ENCODE results near the gene DPH6. TPM values are rescaled to one million over a fixed set of nuclear protein-coding genes. Genes with fewer than 3 reads are reported as not detected.
"Not testable (repeated sequence)": the region's sequence is repeated elsewhere in the genome, so short reads cannot be mapped to it uniquely, and the experiment has no call there.

The DPH6 gene
- total RNA-seq, 1 donor from 2014 or later = 15.0 TPM

DNA sequence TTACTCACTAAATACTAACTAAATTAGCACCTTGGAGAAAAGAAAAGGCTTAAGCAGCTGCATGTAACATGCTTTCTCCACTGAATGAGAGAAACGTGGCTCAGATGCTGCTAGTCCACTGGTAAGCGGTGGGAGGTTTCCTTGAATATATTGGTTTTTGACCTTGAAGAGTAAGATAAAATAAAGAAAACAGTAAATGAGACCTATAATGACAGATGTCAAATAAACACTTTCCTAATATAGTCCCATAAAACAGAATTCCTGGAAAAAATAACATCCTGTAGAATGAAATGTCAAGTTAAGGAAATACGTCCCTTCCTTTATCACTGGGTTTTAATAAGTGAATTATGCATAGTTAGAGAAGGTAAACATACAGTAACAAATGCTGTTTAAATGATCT is 215.0 kb downstream of the DPH6 start:
- no peak for DNase-seq (ENCODE audit: low spot score)

DNA sequence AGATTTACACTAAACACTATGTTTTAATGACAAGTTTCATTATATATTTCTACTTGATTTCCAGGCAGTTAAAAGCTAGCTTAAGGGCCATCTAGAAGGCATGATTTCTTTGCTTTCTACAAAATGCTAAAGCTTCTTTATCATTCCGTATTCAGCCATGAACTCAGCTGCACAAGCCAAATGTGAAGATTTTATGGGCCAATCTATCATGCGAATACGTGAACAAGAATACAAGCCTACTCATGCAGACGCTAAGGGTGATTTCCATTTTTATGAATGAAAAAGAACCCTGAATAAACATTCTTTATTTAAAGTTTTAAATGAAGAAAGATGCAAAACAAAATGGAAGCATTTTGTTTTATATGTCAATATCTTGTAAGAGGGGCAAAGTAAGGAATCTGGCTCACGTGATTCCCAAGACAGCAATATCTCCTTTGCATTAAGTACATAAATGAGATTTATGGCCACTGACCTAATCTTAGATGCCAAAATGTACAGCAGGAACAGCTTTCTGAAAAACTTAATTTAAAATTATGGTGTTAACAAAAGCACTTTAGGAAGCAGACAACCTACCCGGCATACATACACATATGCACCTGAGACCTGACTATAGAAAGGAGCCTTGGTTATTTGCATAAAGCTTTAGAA is 215.8 kb downstream of the DPH6 start:
- DNase-seq (ENCODE audit: low spot score) = no peak

DNA sequence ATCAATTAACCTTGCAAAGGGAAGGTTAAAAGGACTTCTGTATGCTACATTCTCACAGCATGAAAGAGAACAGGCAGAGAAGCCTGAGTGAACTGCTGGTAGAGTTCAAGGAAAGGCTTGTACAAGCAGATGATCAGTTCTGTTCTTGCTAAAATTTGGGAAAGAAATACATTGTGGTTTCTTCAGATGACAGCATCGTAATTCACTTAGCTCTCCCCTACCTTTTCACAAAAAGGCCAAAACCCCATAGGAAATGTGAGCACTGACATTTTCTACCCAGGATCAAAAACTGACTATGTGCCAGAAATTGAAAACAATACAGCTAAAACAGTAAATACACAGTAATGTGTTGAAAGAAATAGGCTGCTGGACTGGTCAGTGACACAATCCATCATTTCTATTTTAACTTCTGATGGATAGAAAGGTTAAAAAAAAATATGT is 216.4 kb downstream of the DPH6 start:
- no peak for DNase-seq (ENCODE audit: low spot score)

DNA sequence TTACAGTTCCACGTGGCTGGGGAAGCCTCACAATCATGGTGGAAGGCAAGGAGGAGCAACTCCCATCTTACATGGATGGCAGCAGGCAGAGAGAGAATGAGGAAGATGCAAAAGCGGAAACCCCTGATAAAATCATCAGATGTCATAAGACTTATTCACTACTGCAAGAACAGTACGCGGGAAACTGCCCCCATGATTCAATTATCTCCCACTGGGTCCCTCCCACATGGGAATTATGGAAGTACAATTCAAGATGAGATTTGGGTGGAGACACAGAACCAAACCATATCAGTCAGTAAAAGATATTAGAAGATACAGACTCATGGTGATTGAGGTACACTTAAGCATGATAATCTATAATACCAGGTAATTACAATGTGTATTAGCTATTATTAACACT is 217.1 kb downstream of the DPH6 start:
- DNase-seq (ENCODE audit: low spot score) = not testable (repeated sequence)

DNA sequence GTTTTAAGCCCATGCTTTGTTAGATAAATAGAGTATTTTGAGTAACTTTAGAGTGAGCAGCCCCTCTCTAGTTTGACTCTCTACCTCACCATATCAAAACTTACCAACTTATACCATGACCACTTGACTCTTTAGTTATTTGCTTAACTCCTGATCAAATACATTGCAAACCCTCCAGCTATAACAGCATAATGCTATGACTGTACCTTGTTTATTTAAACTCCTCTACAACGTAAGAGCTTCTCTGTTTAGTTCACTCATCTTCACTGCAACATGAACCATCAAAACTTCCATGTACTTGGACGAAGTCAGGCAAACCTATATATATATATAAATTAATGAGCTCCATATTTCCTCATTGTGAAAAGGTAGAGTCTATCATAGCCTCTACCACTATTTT is 218.2 kb downstream of the DPH6 start:
- no peak for DNase-seq (ENCODE audit: low spot score)

DNA sequence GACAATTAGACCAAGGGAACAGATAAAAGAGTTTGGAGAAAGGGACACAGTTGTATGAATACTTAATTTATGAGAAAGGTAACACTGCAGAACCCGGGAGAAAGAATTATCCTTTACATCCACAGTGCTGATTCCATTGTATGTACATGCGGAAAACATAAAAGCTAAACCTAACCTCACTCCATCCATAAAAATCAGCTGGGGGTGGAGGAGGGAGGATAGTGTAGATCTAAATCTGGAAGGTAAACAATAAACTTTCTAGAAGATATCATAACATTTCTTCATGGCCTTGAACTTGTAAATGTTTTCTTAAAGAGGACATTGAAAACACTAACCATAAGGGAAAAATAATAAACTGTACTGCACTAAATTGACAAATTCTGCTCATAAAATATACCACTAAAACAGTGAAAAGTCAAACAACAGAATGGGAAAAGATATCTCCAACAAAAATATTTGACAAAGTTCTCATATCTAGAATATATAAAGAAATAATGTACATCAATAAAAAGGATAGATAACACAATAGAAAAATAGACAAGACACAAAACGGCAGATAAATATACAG is 220.5 kb downstream of the DPH6 start:
- no peak for DNase-seq (ENCODE audit: low spot score)

DNA sequence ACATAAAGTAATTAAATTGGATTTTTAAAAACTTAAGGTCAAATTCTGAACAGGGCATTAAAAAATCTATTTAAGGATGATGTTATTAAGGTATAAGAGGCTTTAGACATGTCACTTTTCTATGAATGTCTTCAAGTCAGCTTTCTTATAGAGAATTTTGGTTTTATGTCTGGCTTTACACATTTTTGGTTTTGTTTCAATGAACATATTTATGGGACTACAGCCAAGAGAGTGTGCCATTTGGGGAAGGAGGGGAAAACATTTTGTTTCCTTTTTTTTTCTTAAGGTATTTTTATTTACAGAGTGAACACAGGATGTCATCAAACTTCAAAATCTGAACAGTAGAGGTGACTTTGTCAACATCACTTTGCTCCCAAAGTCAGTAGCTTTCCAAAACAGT is 222.8 kb downstream of the DPH6 start:
- DNase-seq (ENCODE audit: low spot score) = no peak

DNA sequence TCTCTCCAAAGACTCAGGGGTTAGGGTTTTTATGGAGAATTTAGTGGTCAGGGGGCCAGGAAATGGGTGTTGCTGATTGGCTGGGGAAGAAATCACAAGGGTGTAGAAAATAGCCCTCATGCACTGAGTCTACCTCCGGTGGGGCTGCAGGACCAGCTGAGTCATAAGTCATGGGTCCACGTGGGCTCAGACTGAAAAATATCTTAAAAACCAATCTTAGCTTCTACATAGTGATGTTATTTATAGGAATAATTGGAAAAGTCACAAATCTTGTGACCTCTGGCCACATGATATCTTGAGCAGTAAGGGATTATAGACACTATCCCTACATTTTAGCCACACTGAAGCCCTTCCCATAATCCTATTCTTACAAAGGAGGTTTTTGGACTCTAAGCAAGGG is 224.0 kb downstream of the DPH6 start:
- DNase-seq (ENCODE audit: low spot score) = no peak

DNA sequence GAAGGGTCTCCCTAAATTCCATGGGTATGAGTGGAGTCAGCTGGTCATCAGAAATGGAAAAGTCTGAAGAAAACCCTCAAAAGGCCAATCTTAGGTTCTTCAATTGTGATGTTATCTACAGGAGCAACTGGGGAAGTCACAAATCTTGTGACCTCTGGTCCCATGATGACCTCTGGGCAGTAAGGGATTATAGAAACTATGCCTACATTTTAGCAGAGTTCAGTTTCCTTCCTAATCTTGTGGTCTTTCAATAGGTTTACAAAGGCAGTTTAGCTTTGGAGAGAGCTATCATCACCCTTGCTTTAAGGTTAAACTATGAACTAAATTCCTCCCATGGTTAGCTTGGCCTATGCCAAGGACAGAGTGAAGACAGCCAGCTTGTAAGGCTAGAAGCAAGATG is 225.1 kb downstream of the DPH6 start:
- no peak for DNase-seq (ENCODE audit: low spot score)

Small RNAs within 50 kb of the gene (microRNA-seq; reads per million reads assigned to microRNA genes)
- not detected for gene MIR3942 (ENCODE audit: borderline number of aligned reads)
